Nephron progenitor cell (in vitro differentiated cells): ENCODE measurements around the gene TEDC1.

Experiments used
- DNase-seq: peaks from one replicate; pipeline ENCODE4 v3.0.0; 2021
- H3K27ac Mint-ChIP-seq: 2 replicates; pipeline ENCODE4 v1.8.0; 2021; ENCODE audit warnings: mild to moderate bottlenecking, moderate library complexity, mixed read lengths
- H3K27me3 Mint-ChIP-seq: 2 replicates; pipeline ENCODE4 v1.8.0; 2021; ENCODE audit warnings: mild to moderate bottlenecking, low read depth, mixed read lengths; ENCODE audit not compliant: poor library complexity
- H3K36me3 Mint-ChIP-seq: 2 replicates; pipeline ENCODE4 v1.8.0; 2021; ENCODE audit warnings: low read depth, mixed read lengths
- H3K4me1 Mint-ChIP-seq: 2 replicates; pipeline ENCODE4 v1.8.0; 2021; ENCODE audit warnings: mixed read lengths
- H3K4me3 Mint-ChIP-seq: 2 replicates; pipeline ENCODE4 v1.8.0; 2021; ENCODE audit warnings: mild to moderate bottlenecking, moderate library complexity, mixed read lengths
- H3K9me3 Mint-ChIP-seq: 2 replicates; pipeline ENCODE4 v1.8.0; 2021; ENCODE audit warnings: mild to moderate bottlenecking, moderate library complexity, mixed read lengths
- TF ChIP-seq, protein P1 (sequence below): fragments of 200-600 bp; sonication (generic); IDR thresholded peaks from 2 replicates; pipeline ENCODE4 v1.5.0; 2021; ENCODE audit warnings: antibody characterized with exemption

TEDC1 gene

GRCh38 chr14:105493921-105494605, 3.0 kb downstream of the TEDC1 start:
- Mint-ChIP-seq H3K36me3 (no peaks in the 10 kb centered on the region), H3K9me3 (no peaks in the 10 kb centered on the region), H3K27me3 (peaks cover 7% of the 10 kb centered on the region), H3K4me3 (no peak overlapping the region), H3K27ac (no peak overlapping the region), H3K4me1 (peaks cover 12% of the 10 kb centered on the region)
- no peak for DNase-seq
- TF ChIP-seq, protein P1, sequence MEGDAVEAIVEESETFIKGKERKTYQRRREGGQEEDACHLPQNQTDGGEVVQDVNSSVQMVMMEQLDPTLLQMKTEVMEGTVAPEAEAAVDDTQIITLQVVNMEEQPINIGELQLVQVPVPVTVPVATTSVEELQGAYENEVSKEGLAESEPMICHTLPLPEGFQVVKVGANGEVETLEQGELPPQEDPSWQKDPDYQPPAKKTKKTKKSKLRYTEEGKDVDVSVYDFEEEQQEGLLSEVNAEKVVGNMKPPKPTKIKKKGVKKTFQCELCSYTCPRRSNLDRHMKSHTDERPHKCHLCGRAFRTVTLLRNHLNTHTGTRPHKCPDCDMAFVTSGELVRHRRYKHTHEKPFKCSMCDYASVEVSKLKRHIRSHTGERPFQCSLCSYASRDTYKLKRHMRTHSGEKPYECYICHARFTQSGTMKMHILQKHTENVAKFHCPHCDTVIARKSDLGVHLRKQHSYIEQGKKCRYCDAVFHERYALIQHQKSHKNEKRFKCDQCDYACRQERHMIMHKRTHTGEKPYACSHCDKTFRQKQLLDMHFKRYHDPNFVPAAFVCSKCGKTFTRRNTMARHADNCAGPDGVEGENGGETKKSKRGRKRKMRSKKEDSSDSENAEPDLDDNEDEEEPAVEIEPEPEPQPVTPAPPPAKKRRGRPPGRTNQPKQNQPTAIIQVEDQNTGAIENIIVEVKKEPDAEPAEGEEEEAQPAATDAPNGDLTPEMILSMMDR, result no peak

DNA sequence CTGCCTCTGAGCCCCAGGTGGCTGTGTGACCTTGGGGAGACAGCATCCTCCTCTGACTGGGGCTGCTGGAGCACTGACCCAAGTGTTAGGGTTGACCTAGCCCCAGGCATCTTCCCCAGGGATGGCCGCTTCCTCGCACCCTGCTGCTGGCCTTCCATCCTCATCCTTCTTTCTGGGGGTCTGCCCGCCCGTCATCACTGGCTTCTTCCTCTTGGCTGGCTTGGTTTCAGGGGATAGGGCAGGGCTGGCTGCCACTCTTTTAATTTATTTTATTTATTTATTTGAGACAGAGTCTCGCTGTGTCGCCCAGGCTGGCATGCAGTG, 3.5 kb downstream of the TEDC1 start:
- H3K4me1 Mint-ChIP-seq, result peaks cover 7% of the 10 kb centered on the region
- H3K9me3 Mint-ChIP-seq, result no peaks in the 10 kb centered on the region
- no peak overlapping the region for H3K27ac Mint-ChIP-seq
- TF ChIP-seq, protein P1, result no peak
- H3K4me3 Mint-ChIP-seq, result no peak overlapping the region
- H3K27me3 Mint-ChIP-seq, result peaks cover 5% of the 10 kb centered on the region
- H3K36me3 Mint-ChIP-seq, result no peaks in the 10 kb centered on the region
- no peak for DNase-seq

DNA sequence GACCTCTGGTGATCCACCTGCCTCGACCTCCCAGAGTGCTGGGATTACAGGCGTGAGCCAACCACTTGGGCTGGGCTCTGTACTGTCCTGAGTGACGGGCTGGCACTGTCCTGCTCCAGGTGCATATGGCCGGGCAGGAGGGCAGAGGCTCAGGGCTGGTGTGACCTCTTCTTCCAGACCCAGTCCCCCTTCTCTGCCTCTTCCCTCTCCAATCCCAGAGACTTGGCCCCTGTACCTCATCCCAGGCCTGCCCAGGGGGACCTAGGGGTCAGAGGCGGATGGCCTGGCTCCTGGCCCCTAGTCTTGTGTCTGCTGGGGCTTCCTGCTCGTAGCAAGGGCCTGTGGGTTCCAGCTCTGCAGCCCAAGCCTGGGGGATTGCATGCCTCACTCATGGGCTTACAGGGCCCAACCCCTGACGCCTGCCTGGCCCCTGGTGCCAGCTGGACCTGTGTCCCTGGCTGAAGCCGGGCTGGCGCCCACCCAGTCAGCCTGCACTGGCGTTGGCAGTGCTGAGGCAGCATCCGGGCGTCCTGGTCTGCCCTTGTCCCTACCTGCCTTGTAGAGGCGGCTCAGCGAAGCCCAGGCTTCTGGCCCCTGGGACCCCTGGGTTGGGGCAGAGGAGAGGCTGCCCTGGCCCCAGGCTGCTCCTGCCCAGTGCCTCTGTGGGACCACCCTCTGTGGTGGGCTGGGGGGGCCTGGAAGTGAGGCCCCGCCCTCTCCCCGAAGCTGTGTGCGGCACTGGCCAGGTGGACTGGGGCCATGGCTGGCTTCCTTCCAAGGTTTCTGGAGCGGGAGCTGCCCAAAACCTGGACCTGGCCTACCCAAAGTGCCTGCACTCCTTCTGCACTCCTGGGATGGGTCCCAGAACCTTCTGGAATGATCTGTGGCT, 4.3 kb downstream of the TEDC1 start:
- Mint-ChIP-seq H3K9me3 (no peaks in the 10 kb centered on the region), H3K27me3 (peaks cover 4% of the 10 kb centered on the region), H3K36me3 (no peaks in the 10 kb centered on the region), H3K4me1 (peaks cover 10% of the 10 kb centered on the region), H3K27ac (no peak overlapping the region), H3K4me3 (no peak overlapping the region)
- DNase-seq, result no peak
- TF ChIP-seq, protein P1, result no peak

DNA sequence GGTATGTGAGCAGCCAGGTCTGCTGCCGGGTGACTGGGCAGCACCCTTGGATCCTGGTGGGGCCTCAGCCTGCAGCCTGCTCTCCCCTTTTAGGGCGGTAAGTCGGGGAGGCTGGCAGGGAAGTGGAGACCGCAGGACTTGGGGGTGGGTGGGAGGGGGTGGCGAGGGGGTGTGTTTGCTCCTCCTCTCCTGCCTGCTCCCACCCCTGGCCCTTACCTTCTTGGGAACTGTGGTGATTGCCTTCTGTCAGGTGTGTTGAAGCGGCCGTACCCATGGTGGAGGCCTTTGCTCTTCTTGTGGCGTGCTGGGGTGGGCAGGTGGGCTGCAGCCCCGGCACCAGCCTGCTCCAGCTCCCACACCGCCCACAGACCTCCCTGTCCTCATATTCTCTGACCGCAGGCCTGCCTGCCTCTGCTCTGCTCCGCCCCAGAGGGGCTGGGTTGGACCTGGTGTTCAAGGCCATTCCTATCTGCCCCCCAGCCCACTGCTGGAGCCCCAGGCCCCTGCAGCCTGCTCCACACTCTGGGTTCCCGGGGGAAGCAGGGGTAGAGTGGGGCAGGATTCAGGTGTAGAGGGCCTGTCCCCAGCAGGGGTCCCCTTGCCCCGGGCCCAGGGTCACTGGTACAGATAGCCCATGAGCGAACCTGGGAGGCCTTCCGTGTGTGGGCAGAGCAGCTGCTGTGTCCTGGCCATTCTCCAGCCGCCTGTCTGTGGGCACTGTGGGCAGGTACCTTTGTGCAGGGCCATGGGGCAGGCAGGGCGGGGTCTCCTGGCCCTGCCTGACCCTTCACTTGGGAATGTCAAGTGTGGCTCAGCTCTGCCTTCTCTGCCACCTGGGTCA, 5.2 kb downstream of the TEDC1 start:
- H3K4me3 Mint-ChIP-seq, result no peak overlapping the region
- H3K27ac Mint-ChIP-seq, result no peak overlapping the region
- H3K36me3 Mint-ChIP-seq, result no peaks in the 10 kb centered on the region
- DNase-seq, result no peak
- H3K9me3 Mint-ChIP-seq, result no peaks in the 10 kb centered on the region
- H3K27me3 Mint-ChIP-seq, result no peaks in the 10 kb centered on the region
- TF ChIP-seq, protein P1, result no peak
- peaks cover 10% of the 10 kb centered on the region for H3K4me1 Mint-ChIP-seq

DNA sequence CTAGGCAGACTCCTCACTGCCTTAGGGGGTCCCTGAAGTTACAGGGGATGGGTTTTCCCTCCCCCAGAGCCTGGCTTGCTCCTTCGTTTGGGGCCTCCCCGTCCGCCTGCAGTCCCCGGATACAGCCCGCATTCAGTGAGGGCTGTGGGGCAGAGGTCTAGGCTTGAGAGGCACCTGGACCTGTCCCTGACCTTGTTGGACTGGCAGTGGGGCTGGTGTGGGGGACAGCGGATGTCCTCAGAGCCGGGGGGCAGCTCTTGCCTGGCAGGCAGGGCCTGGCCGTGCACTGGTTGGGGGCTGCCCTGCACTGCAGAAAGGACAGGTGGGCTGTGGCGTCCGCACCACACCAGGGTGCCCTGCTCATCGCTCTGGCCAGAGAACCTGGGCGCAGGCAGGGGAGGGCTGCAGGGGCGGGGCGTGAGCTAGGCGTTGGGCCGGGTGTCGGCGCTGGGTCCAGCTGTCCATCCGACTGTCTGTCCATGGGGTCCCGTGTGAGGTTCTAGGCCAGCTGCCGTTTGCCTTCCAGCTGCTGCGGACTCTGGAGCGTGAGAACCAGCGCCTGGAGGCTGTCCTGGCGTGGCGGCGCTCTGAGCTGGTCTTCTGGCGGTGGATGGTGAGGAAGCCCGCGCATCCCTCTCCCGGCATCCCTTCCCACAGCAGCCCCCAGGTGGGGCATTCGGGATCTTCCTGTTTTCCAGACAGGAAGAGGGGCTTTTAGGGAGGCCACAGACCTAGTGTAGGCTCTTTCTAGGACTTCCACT, 6.0 kb downstream of the TEDC1 start:
- Mint-ChIP-seq H3K4me1 (peaks cover 5% of the 10 kb centered on the region), H3K9me3 (no peaks in the 10 kb centered on the region), H3K27me3 (no peaks in the 10 kb centered on the region), H3K4me3 (no peak overlapping the region), H3K36me3 (no peaks in the 10 kb centered on the region), H3K27ac (no peak overlapping the region)
- TF ChIP-seq, protein P1, result no peak
- DNase-seq, result no peak
